Esophagus (tissue), 2 donors: ENCODE data around the gene PTGES. TPM values are rescaled to one million over a fixed set of nuclear protein-coding genes. Genes with fewer than 3 reads are reported as not detected.

Experiments used
- H3K27ac ChIP-seq, 2 donors: one replicate each; pipeline ENCODE4 v1.5.1; 2013; ENCODE audit warnings: low read depth in 2 of 2, mild to moderate bottlenecking in 2 of 2, inconsistent platforms in 1 of 2, low read length in 1 of 2, moderate library complexity in 1 of 2
- H3K27me3 ChIP-seq, 2 donors: one replicate each; pipeline ENCODE4 v1.6.1; 2013; ENCODE audit warnings: low read length in 2 of 2, control low read depth in 1 of 2, mild to moderate bottlenecking in 1 of 2; ENCODE audit not compliant: insufficient read depth in 2 of 2, control insufficient read depth in 1 of 2
- H3K36me3 ChIP-seq, 2 donors: one replicate each; pipeline ENCODE4 v1.6.1; 2013; ENCODE audit warnings: low read length in 1 of 2; ENCODE audit not compliant: control insufficient read depth in 2 of 2, insufficient read depth in 2 of 2
- H3K4me1 ChIP-seq, 2 donors: one replicate each; pipeline ENCODE4 v1.6.1; 2013; ENCODE audit warnings: low read length in 1 of 2; ENCODE audit not compliant: control insufficient read depth in 2 of 2, insufficient read depth in 2 of 2
- H3K4me3 ChIP-seq, 2 donors: one replicate each; pipeline ENCODE4 v1.5.1; 2013; ENCODE audit warnings: low read length in 2 of 2, mild to moderate bottlenecking in 2 of 2, low read depth in 1 of 2, moderate library complexity in 1 of 2
- H3K9me3 ChIP-seq, 2 donors: one replicate each; pipeline ENCODE4 v1.6.1; 2013; ENCODE audit warnings: mild to moderate bottlenecking in 2 of 2, low read depth in 1 of 2, low read length in 1 of 2, moderate library complexity in 1 of 2; ENCODE audit not compliant: control insufficient read depth in 2 of 2, insufficient read depth in 1 of 2
- WGBS, 2 donors: extraction: QIAGEN DNeasy Blood & Tissue Kit; methylation state at CpG; one replicate each; pipeline ENCODE4 v1.1.7; 2013; 5-methylcytosine and 5-hydroxymethylcytosine counted together
- polyA plus RNA-seq, 2 donors: library from polyadenylated mRNA; stranded (reverse); fragments of 200-250 nt; gene quantifications; one replicate each; pipeline ENCODE4 v1.2.3, GENCODE V29; 2013
- donor health status: healthy with polysubstance abuse.
- donor health status: Bipolar disorder and iron deficiency.

PTGES gene
- polyA plus RNA-seq, 2 donors = 6.4 to 16.3 TPM

GRCh38 chr9:129701054-129701453 lies 51.8 kb downstream of the PTGES start:
- WGBS, 2 donors = 81 to 82% methylated on average over 11 of the region's 11 CpGs
- Histone ChIP-seq H3K9me3 (no peaks in the 10 kb centered on the region), H3K36me3 (no peaks in the 10 kb centered on the region), H3K27ac (no peak overlapping the region), H3K4me3 (no peak overlapping the region), H3K27me3 (no peaks in the 10 kb centered on the region), H3K4me1 (peaks cover 3 to 9% of the 10 kb centered on the region in 2 donors)

- 38 to 39% methylated on average over 15 to 16 of the region's 17 CpGs for WGBS, 2 donors
- Histone ChIP-seq H3K4me3 (no peak overlapping the region), H3K36me3 (no peaks in the 10 kb centered on the region), H3K9me3 (no peaks in the 10 kb centered on the region), H3K27ac (peak overlapping the region; percentile 38 to 77), H3K27me3 (no peaks in the 10 kb centered on the region), H3K4me1 (peaks cover 3 to 9% of the 10 kb centered on the region in 2 donors)
Observed at GRCh38 chr9:129698254-129698757, 54.5 kb downstream of the PTGES start.

GRCh38 chr9:129697656-129698253 lies 55.1 kb downstream of the PTGES start:
- Histone ChIP-seq H3K27ac (peak overlapping the region; percentile 77 to 80), H3K9me3 (no peaks in the 10 kb centered on the region), H3K4me3 (peak overlapping the region; percentile 6 to 29), H3K27me3 (no peaks in the 10 kb centered on the region), H3K4me1 (peaks cover 0 to 6% of the 10 kb centered on the region in 2 donors), H3K36me3 (no peaks in the 10 kb centered on the region)
- 3 to 5% methylated on average over 24 to 25 of the region's 25 CpGs for WGBS, 2 donors

- H3K4me3 ChIP-seq = peak overlapping the region; percentile 6 to 29
- 5 to 6% methylated on average over 39 to 71 of the region's 71 CpGs for WGBS, 2 donors
- H3K27me3 ChIP-seq = no peaks in the 10 kb centered on the region
- H3K27ac ChIP-seq = peak overlapping the region; percentile 77 to 80
- no peaks in the 10 kb centered on the region for H3K9me3 ChIP-seq
- H3K36me3 ChIP-seq = no peaks in the 10 kb centered on the region
- peaks cover 0 to 2% of the 10 kb centered on the region in 2 donors for H3K4me1 ChIP-seq
Observed at GRCh38 chr9:129696944-129697655, 55.7 kb downstream of the PTGES start.

- no peak overlapping the region for H3K27ac ChIP-seq
- H3K4me1 ChIP-seq = peaks cover 0 to 2% of the 10 kb centered on the region in 2 donors
- 75 to 84% methylated on average over 3 of the region's 3 CpGs for WGBS, 2 donors
- H3K27me3 ChIP-seq = no peaks in the 10 kb centered on the region
- no peak overlapping the region for H3K4me3 ChIP-seq
- H3K9me3 ChIP-seq = no peaks in the 10 kb centered on the region
- H3K36me3 ChIP-seq = no peaks in the 10 kb centered on the region
Observed at GRCh38 chr9:129695870-129696269, 57.0 kb downstream of the PTGES start.

- Histone ChIP-seq H3K9me3 (no peaks in the 10 kb centered on the region), H3K4me1 (peaks cover 0 to 2% of the 10 kb centered on the region in 2 donors), H3K27ac (no peak overlapping the region), H3K4me3 (no peak overlapping the region), H3K36me3 (no peaks in the 10 kb centered on the region), H3K27me3 (no peaks in the 10 kb centered on the region)
- WGBS, 2 donors = 47 to 48% methylated on average over 11 of the region's 11 CpGs
Observed at GRCh38 chr9:129694243-129694646, 58.6 kb downstream of the PTGES start.

- 72 to 85% methylated on average over 8 of the region's 8 CpGs for WGBS, 2 donors
- H3K9me3 ChIP-seq = no peaks in the 10 kb centered on the region
- H3K36me3 ChIP-seq = no peaks in the 10 kb centered on the region
- H3K4me1 ChIP-seq = peaks cover 0 to 2% of the 10 kb centered on the region in 2 donors
- no peak overlapping the region for H3K4me3 ChIP-seq
- no peak overlapping the region for H3K27ac ChIP-seq
- H3K27me3 ChIP-seq = no peaks in the 10 kb centered on the region
Observed at GRCh38 chr9:129693741-129694140, 59.1 kb downstream of the PTGES start.

- Histone ChIP-seq H3K9me3 (no peaks in the 10 kb centered on the region), H3K27me3 (no peaks in the 10 kb centered on the region), H3K4me1 (peaks cover 0 to 6% of the 10 kb centered on the region in 2 donors), H3K36me3 (no peaks in the 10 kb centered on the region), H3K27ac (no peak overlapping the region), H3K4me3 (no peak overlapping the region)
- 80 to 83% methylated on average over 5 of the region's 5 CpGs for WGBS, 2 donors
Observed at GRCh38 chr9:129692534-129692933, 60.3 kb downstream of the PTGES start.
